SK-N-DZ (cell line): ENCODE results near the gene SEC22A.

Experiments
- DNase-seq: peaks from one replicate; pipeline ENCODE4 v3.0.0-alpha.2; 2015; ENCODE audit warnings: low spot score

The SEC22A gene

GRCh38 chr3:123262868-123263267 is 61.1 kb downstream of the SEC22A start:
- DNase-seq, result no peak

DNA sequence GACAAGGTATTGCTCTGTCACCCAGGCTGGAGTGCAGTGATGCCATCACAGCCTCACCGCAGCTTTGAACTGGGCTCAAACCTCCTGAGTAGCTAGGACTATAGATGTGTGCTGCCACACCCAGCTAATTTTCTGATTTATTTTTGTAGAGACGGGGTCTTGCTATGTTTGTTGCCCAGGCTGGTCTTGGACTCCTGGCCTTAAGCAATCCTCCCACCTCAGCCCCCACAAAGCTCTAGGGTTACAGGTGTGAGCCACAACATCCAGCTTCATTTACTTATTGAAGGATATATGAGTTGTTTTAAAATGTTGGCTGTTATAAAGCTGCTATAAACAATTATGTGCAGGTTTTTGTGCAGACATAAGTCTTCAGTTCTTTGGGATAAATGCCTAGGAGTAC is 62.2 kb downstream of the SEC22A start:
- no peak for DNase-seq

DNA sequence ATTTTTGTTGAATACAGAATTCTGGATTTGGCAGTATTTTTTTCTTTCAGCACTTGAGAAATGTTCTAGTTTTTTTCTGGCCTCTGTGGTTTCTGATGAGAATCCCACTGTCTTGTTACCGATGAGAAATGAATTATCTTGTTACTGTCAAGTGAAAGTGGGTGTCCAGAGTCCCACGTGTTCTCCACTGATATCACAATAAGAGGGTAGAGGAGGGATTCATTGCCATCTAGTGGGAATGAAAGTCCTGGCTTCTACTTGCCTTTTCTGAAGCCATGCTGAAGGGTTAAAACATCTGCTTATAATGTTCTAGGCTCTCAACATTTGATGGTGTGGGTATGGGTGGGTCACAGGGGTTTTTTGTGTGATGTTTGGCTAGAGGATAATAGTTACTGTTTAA is 66.1 kb downstream of the SEC22A start:
- DNase-seq, result peak; percentile 41

DNA sequence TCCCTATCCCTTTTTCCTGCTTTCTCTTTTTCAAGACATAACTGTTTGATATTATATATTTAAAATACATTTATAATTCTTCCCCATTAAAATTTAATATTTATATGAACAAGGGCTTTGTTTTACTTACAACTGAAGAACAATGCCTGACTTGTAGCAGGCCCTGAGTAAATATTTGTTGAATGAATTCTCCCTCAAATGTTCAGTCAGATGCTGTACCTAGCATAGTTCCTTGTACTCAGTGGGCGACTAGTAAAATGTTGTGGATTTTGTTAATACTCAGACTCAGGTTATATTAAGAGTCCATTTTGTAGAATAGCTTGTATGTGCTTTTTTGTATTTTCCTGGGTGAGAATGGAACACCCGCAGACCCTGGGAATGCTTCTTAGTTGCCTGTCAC is 69.1 kb downstream of the SEC22A start:
- DNase-seq, result no peak

DNA sequence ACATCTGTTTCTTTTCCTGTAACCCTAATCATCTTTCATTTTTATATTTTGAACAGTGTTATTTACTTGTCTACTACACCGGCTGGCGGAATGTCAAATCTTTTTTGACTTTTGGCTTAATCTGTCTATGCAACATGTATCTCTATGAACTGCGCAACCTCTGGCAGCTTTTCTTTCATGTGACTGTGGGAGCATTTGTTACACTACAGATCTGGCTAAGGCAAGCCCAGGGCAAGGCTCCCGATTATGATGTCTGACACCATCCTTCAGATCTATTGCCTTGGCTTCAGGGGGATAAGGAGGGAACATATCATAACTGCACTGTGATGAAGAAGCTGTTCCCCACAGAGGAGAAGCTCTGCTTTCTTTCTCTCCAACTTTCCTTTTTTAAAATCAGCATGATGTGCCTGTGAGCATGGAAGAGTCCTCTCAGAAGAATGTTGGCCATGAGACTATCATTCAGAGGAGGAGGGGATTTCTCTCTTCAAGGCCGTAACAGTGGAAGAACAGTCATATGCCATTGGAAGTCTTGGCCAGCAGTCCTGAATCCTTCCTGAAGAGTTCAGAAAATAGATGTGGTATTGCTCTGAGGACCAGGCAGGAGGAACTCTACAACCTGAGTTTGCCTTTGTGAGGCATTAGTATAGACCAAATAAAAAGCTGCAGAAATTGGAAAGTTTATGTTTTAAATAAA is 69.9 kb downstream of the SEC22A start:
- no peak for DNase-seq

GRCh38 chr3:123272547-123272946 is 70.8 kb downstream of the SEC22A start:
- DNase-seq, result no peak

DNA sequence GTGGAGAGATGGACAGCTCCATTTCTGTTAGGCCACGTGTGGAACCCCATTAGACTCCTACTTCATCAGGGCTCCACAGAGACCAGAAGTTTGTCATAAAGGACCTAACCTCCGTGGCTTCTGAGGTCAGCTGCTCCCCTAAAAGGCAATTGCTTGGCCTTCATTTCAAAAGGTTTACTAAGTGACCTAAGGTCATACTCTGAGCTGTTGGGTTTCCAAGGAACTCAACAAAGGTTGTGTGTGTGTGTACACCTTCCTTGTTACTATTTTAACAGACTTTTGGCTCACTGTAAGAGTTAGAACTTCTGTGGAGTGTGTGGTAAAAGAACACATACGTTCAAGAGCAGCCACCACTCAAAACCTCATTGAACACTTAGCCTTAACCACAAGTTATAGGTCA is 73.9 kb downstream of the SEC22A start:
- no peak for DNase-seq

- no peak for DNase-seq
Observed at GRCh38 chr3:123276346-123277006, 74.7 kb downstream of the SEC22A start.

DNA sequence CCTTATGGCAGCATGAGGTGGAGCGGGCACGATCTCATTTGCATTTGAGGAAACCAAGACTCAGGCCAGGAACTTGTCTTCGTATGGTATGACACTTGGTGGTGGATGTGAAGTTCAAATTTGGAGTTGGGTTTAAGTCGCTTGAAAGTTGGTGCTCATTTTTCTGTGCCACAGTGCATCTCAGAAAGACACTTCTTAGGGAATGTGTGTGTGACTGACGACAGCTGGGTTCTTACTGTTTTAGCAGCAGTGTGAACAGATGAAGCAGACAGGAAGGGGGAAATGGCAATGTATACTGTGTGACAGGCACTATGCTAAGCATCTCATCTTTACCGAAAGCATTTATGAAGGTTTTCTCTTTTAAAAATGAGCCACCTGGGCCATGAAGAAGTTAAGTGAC is 75.4 kb downstream of the SEC22A start:
- no peak for DNase-seq

- DNase-seq, result no peak
Observed at GRCh38 chr3:123278446-123278845, 76.7 kb downstream of the SEC22A start.

DNA sequence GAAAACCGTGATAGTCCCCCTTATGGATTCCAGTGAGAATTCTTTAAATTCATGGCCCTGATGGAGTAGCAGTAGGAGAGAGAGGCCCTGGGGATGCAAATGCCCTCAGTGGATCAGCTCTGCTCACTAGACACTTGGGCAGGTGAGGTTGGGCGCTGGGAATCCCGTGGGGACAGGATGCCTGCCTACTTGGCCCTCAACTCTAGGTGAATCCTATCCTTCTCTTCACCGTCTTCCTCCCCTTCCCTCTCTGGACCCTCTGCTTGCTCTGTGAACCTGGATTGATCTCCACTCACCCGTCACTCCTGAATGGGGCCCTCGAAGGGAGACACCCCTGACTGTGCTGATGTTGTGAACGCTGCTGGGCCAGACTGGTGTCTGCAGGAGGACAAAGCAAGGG is 77.4 kb downstream of the SEC22A start:
- no peak for DNase-seq

DNA sequence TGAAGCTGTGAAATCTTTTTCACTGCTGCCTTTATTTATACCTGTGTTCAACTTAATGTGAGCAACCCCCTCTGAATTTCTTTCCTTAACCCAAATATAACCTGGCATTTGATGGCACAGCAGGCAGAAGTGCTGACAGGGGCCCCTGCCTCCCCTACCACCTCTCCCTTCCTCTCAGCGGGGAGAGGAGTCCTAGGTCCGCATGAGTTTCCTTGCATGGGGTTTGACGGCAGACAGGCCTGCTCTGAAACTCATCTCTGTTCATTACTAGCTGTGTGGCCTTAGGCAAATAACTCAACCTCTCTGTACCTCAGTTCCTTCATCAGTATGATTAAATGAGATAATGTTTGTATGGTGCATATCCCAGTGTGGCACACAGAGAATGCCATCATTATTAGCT is 79.7 kb downstream of the SEC22A start:
- no peak for DNase-seq

- DNase-seq, result no peak
Observed at GRCh38 chr3:123281929-123282328, 80.2 kb downstream of the SEC22A start.

GRCh38 chr3:123282461-123282860 is 80.7 kb downstream of the SEC22A start:
- no peak for DNase-seq

DNA sequence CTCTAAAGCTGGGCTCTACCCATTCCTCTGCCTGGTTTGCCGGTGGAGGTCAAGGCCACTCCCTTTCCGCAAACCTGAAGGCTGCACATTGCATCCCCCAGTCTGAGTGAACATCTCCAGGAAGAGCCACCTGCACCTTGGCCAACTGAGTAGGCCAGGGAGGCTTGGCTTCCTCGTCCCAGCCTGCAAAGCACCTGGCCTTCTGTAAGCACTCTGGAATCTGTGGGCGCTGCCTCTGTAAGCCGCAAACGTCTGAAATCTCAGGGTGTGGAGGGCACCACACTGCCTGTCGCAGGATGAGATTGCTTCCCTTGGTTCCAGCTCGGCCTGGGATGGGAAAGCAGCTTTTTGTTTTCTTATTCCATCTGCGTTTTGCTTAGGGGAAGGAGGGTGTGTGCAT is 81.3 kb downstream of the SEC22A start:
- no peak for DNase-seq

- DNase-seq, result no peak
Observed at GRCh38 chr3:123283657-123284398, 82.1 kb downstream of the SEC22A start.

DNA sequence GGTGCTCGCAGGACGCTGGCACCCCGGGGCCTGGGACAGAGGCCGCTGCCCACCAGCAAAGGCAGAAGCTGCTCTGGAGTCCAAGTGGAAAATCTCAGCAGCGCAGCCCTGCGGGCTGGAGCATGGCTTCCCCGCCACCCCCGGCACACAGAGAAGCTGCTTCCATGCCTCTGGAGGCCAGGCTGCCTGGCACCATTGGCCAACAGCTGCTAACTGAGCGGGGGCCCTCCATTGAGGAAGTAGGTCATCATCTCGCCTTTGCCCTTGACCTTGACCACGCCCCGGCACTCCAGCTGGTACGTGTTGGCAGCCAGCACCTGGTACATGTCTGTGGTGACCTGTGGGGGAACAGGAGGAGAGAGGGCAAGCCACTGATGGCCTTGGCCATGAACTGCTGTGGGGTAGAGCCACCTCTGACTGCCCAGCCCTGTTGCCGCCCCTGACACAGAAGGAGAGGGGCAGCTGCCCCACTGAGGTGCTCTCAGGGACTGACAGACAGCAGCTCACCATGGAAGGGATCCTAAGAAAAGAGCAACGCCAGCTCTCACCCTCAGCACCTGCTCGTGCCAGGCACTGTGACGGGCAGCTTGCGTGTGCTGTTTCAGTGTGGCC is 82.8 kb downstream of the SEC22A start:
- DNase-seq, result no peak

DNA sequence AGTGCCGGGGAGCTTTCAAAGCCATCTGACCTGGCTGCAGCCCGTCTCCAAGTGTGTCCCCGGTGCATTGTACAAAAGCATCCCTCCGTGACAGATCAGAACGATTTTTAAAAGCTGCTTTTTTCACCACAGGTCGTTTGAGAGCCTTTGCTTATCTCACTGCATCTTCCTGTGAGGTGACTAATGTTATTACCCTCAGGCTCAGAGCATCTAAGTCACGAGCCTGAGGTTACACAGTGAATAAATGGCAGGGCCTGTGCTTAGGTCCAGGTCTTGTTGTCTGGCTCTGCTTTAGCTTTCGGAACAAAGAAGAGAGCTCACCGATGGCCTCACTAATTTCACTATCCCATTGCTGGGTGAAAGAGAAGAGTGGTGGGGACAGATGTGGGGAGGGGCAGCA is 83.3 kb downstream of the SEC22A start:
- peak; percentile 41 for DNase-seq

DNA sequence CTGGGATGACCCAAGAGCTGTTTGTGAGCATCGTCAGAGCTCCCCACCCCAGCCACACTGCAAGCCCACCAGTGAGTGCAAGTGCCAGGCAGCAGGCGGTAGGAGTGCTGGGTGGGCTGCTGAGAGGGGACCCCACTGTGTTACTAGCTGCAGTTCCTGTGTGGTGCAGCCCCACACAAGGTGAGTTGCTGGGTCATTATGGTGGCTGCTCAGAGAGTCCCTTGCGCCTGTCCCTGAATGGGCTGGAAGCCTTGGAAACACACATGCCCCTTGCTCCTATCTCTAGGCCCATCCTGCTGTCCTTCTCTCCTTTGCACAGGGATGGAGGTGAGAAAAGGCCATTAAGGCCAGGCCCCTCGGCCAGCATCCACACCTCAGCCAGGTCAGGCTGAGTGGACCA is 83.7 kb downstream of the SEC22A start:
- DNase-seq, result no peak

DNA sequence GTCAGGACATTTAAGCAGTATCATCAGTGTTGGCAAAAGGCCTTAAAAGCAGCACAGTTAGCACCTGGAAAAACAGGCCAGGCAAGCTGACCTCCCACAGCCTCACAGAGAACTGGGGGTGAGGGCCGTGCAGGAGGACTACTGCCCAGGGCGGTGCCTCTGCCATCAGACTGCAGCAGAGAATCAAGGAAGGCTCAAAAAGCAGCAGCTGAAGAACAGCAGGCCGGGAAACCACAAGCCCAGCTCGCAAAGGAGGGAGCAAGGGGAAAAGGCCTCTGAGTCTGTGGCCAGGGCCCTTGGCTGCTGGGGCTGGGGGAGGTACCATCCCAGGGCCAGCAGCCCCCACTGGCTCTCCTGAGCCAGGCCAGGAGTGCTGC is 84.2 kb downstream of the SEC22A start:
- no peak for DNase-seq

GRCh38 chr3:123286308-123287023 is 84.7 kb downstream of the SEC22A start:
- DNase-seq, result peak; percentile 78
